Suppressor macrophage (primary cell): ENCODE results near the gene STRC.
"Not testable (repeated sequence)": the region's sequence is repeated elsewhere in the genome, so short reads cannot be mapped to it uniquely, and the experiment has no call there.

Experiments
- DNase-seq, 4 experiments: peaks; one replicate each; pipeline ENCODE4 v3.0.0-alpha.2; 2020 to 2022
- total RNA-seq, 17 experiments: gene quantifications; one replicate each; lab custom pipeline; 2026; ENCODE audit warnings: mixed read lengths in 6 of 17, inconsistent platforms in 3 of 17; lab: John Stamatoyannopoulos, UW

The STRC gene
- total RNA-seq: 0 to 0.88 (median 0) reads per million in 17 experiments

DNA sequence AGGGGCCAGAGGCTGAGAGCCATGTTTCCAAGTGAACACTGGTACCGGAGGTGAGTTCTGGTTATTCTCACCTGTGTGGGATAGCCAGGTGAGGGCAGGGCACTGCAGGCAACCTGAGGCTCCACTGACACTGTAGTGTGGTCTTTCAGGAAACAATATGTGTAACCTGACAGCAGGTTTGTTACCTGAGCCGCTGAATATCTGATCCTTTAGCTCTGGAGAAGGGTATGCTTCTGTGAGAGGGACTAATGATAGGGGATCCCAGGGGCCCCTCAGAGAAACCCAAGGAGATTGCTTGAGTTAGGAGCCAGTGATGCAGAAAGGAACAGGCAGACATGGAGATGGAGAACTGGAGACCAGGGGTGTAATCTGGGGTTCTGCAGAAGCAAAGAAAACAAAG, at the start of gene STRC:
TSS of gene STRC (minus strand) at position 101 of the 400 bp plus-strand sequence. CDS start at position 23, 78 bp downstream.
- DNase-seq: not testable (repeated sequence)

- DNase-seq: not testable (repeated sequence)
Measured at GRCh38 chr15:43666177-43666576, 47.6 kb upstream of the STRC start.

GRCh38 chr15:43663333-43663732, 44.7 kb upstream of the STRC start:
- not testable (repeated sequence) for DNase-seq

DNA sequence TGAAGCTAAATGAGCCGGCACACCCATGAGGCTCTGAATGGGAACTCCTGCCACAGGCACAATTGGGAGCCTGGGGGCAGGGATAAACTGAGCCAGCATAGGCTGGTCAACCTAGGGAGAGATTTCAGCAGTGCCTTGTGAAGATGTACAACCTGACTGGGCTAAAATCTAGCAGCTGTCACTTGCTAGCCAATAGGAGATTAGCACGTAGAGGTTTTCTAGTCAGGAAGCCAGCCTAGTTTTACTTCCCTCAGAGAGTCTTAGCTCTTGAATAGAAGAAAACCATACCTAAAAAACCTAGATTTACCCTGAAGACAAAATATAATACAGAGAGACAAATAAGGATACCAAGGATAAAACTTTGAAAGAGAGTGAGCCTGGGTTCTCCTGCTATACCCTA, 43.7 kb upstream of the STRC start:
- DNase-seq: not testable (repeated sequence)

DNA sequence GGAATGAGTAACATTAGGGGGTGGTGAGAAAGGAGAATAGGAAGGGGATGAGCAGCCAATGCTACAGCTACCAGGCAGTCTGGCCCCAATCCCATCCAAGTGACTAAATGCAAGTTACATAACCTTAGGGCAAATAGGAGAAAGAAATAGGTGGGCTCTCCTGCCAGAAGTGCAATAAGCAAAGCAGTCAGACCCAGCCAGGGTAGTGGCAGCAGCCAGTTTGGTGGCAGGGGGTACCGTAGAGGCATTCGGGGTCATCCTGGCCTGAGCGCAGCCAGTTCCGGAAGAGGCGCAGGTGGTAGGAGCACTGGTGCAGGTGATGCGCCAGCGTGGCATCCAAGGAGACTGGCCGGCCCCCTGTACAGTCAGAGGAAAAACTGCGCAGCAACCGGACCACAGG, 41.1 kb upstream of the STRC start:
- not testable (repeated sequence) for DNase-seq

- DNase-seq: not testable (repeated sequence)
Measured at GRCh38 chr15:43649430-43649926, 30.9 kb upstream of the STRC start.

DNA sequence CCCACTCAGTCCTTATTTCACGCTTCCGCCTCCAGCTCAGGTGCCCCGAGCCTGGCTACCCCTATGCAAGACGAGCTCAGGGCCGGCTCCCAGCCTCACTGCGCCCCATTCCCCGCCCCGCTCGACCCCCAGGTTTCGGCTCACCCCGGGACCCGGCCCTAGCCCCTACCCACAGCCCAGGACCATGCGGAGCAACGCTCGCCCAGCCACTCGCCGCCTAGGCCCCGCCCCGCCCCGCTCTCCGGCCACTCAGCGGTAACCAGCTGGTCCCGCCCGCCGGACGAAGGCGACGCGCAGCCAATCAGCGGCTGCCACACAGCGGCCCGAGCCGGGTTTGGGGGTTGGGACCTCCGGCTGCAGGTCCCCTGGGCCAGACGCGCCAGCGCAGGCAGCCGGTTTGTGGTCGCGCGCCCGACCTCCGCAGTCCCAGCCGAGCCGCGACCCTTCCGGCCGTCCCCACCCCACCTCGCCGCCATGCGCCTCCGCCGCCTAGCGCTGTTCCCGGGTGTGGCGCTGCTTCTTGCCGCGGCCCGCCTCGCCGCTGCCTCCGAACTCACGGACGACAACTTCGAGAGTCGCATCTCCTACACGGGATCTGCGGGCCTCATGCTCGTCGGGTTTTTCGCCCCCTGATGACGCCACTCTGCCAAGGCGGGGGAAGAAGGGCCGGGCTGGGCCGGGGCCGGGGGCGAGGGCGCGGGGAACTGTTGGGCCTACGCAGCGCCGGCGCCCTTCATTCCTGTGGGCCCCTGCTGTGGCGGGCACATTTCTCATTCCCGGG, 30.2 kb upstream of the STRC start, which contains the start of gene CATSPER2:
TSS of gene CATSPER2 (minus strand) at position 196 of the 781 bp plus-strand sequence. CDS start 783 bp downstream, outside the sequence.
- DNase-seq: no peak

GRCh38 chr15:43638464-43639204, 20.0 kb upstream of the STRC start:
- not testable (repeated sequence) for DNase-seq

GRCh38 chr15:43626937-43627336, 8.3 kb upstream of the STRC start:
- not testable (repeated sequence) for DNase-seq

- no peak for DNase-seq
Measured at GRCh38 chr15:43625106-43625505, 6.5 kb upstream of the STRC start.

- DNase-seq: not testable (repeated sequence)
Measured at GRCh38 chr15:43622068-43622799, 3.6 kb upstream of the STRC start.

DNA sequence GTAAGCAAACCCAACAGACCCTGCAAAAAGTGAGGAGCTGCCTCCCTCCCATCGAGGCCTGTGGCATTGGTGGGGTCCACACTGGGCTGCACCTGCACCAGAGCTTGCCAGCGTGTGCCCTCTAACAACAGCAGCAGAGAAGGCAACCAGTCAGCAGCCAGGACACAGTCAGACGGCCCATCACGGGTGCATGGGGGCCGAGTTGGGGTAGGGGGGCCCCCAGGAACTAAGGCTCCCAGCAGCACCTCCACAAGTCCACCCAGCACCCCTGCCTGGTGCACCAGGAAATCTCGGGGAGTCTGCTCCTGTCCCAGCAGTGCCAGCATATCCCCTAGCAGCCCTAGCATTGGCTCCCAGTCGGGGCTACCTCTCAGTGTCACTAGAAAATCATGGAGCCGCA, 850 bp downstream of the STRC start:
- DNase-seq: not testable (repeated sequence)

GRCh38 chr15:43602233-43602632, 16.4 kb downstream of the STRC start:
- DNase-seq: not testable (repeated sequence)

DNA sequence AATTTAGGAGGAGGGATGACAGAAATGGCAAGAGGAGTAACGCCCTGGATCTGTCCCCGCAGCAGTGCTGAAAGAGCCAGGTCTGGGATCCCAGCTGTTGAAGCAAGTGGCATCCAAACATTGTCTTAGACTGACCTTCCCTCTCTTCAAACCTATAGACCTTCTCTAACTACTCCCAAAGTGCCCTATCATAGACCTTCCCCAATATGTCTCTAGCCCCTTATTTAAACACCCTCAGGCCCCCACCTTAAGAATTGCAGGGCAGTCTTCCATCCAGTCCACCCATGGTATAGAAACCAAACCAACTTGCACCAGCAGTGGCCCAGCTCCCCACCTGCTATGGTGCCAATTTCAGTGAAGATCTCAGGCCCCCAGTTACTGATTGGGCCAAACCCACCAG, 18.4 kb downstream of the STRC start:
- DNase-seq: not testable (repeated sequence)

GRCh38 chr15:43599131-43599530, 19.5 kb downstream of the STRC start:
- not testable (repeated sequence) for DNase-seq

DNA sequence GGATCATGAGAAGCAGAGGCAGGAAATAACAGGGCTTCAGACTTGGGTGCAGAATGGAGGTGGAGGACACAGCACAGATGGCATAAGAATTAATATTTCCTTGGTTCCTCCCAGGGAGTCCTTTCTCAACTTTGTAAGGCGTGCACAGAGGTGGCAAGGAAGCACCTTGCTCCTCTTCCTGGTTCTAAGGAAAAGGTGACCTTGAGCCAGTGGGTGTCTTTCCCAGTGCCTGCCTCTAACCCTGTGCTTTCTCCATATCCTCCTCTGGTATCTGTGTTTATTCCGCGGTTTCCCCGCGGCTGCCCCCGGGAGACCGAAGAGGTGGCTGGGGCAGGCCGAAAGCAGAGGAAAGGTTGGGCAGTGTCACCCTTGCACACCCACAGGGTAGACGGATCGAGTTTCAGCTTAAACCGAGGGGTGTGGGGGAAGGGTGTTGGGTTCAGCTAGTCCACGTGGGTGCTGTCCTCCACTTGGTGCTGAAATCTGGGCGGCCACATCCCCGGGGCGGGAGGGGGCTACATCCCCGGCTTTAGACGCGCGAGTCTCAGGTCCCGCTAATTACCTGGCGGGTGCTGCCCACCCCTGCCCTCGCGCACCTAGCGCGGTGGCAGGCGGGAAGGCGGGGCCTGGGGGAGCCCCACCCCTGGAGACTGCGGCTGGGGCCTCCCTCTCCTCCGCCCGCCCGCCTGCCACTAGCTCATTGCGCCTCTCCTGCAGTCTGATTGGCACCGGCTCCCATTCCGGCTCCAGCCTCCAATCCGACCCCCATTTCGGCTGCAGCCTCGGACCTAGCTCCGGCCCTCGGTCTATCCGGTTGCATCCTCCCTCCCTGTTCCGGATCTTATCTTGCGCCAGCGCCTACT, 25.0 kb downstream of the STRC start, which contains the start of gene CKMT1B:
TSS of gene CKMT1B (plus strand) at position 700 of the 863 bp plus-strand sequence. CDS start 192 bp downstream, outside the sequence.
- DNase-seq: not testable (repeated sequence)

DNA sequence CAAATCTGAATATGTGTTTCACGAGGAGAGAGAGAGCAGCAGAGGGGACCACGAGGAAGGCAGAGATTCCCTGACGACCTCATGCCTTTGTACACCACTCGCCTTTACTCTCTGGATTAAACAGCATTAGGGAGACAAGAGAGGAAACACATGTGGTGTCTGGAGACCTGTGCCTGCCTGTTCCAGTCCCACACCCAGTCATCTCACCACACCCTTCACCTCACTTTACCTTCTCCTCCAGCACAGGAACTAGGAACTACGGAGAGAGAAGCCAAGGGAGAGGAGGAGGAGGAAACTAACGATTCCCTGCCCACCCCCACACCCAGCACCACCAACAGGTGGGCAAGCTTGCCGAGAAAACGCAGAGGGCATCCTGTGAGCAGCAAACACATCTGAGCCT, 25.8 kb downstream of the STRC start:
- not testable (repeated sequence) for DNase-seq

DNA sequence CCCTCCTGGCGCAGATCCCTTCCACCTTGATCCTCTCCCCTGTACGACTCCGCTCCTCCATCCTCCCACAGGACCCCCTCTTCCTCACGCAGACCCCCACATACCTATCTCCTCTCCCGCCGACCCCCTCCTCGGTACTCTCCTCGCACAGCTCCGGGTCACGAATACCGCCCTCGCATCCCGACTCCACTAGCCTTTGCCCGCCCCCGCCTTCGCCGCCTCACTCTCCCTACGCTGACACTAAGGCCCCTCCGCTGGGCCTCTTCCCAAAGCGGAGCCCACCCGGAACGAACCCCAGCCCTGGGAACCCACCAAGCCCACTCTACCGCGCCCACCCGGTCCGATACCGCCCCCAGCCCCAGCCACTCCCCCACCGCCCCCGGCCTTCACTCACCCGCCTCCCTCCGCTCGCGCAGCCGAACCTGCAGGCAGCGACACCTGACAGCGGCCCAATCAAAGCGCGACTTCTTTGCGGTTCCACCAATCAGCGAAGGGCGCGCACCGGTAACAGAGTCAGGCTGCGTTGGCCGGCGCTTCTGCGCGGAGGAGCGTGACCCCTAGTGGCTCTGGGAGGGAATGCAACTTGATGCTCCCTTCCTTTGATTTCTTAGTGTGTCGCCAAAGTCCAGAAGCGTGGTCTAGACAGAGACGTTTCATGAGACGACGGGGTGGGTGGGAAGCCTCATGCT, 28.7 kb downstream of the STRC start, which contains the start of gene PPIP5K1:
TSS of gene PPIP5K1 (minus strand) at position 431 of the 689 bp plus-strand sequence. CDS start 5,704 bp downstream, outside the sequence.
- DNase-seq: not testable (repeated sequence)

- not testable (repeated sequence) for DNase-seq
Measured at GRCh38 chr15:43574607-43575006, 44.0 kb downstream of the STRC start.

- DNase-seq: not testable (repeated sequence)
Measured at GRCh38 chr15:43566615-43567014, 52.0 kb downstream of the STRC start.
